Tibial nerve (tissue), 4 donors: Measurements from ENCODE around the gene DPP7. TPM values are rescaled to one million over a fixed set of nuclear protein-coding genes. Genes with fewer than 3 reads are reported as not detected.

Experiments used
- DNase-seq, 2 donors: peaks; one replicate each; pipeline ENCODE4 v3.0.0-alpha.2; 2019; ENCODE audit warnings: low spot score in 2 of 2
- H3K27ac ChIP-seq, 4 donors: fragments of 200-600 bp; sonication (generic) in 3 of 4; one replicate each; pipeline ENCODE4 v1.5.1; 2017 to 2019; ENCODE audit warnings: mild to moderate bottlenecking in 1 of 4
- H3K27me3 ChIP-seq, 2 donors: fragments of 200-600 bp; sonication (generic) in 1 of 2; one replicate each; pipeline versions ENCODE4 v1.5.1 to v1.6.0; 2017 to 2019
- H3K36me3 ChIP-seq, 3 donors: fragments of 200-600 bp; sonication (generic); one replicate each; pipeline ENCODE4 v1.5.1; 2018 to 2019
- H3K4me1 ChIP-seq, 4 donors: fragments of 200-600 bp; sonication (generic) in 3 of 4; one replicate each; pipeline ENCODE4 v1.5.1; 2017 to 2019
- H3K4me3 ChIP-seq, 4 donors: fragments of 200-600 bp; sonication (generic) in 3 of 4; one replicate each; pipeline ENCODE4 v1.5.1; 2017 to 2019; ENCODE audit warnings: mild to moderate bottlenecking in 1 of 4, moderate library complexity in 1 of 4
- H3K9me3 ChIP-seq, 4 donors: fragments of 200-600 bp; sonication (generic) in 3 of 4; one replicate each; pipeline ENCODE4 v1.5.1; 2017 to 2019
- CTCF ChIP-seq, 5 experiments: fragments of 200-600 bp in 3 of 5; fragments of 450-650 bp in 2 of 5; sonication (generic) in 3 of 5; IDR thresholded peaks; one replicate each; pipeline ENCODE4 v1.5.1; 2016 to 2019; ENCODE audit warnings: antibody characterized with exemption in 5 of 5, mild to moderate bottlenecking in 3 of 5, moderate library complexity in 2 of 5
- EP300 ChIP-seq, 2 donors: sonication (generic); formaldehyde crosslinking; IDR thresholded peaks; one replicate each; pipeline ENCODE4 v1.6.1; 2017; ENCODE audit warnings: antibody characterized with exemption in 2 of 2, mild to moderate bottlenecking in 1 of 2
- POLR2A ChIP-seq, 2 donors: fragments of 450-650 bp; IDR thresholded peaks; one replicate each; pipeline ENCODE4 v1.6.1; 2017; ENCODE audit warnings: antibody characterized with exemption in 2 of 2, mild to moderate bottlenecking in 2 of 2, moderate library complexity in 2 of 2
- WGBS, 2 donors: methylation state at CpG; one replicate each; pipeline ENCODE4 v1.1.5; 2018; 5-methylcytosine and 5-hydroxymethylcytosine counted together
- total RNA-seq, 4 donors: library from RNA; depleted of rRNA; stranded (reverse); fragments of >200 nt; gene quantifications; one replicate each; pipeline ENCODE4 v1.1.0, GENCODE V29; 2016

DPP7 gene
- total RNA-seq, 4 donors from 2014 or later: 74.7 to 272 (median 145) TPM

GRCh38 chr9:137070201-137070905, 44.2 kb downstream of the DPP7 start, which contains the start of gene SAPCD2:
TSS of gene SAPCD2 (minus strand) at chr9:137070557. CDS start at chr9:137070460, 97 bp downstream.
- Histone ChIP-seq H3K36me3 (no peaks in the 10 kb centered on the region), H3K4me1 (peaks cover 0 to 31% (median 13%) of the 10 kb centered on the region in 4 donors), H3K27ac (peak within 1 kb of the TSS; percentile 53 to 91 (median 83)), H3K27me3 (peaks cover 0 to 8% of the 10 kb centered on the region in 2 donors), H3K4me3 (peak within 1 kb of the TSS; percentile 17 to 50 (median 31)), H3K9me3 (no peaks in the 10 kb centered on the region)
- peak; percentile 65 to 66 for DNase-seq
- TF ChIP-seq POLR2A (IDR thresholded peaks at IDR 0.05) (peak in 1 of 2 donors; percentile 27), CTCF (IDR thresholded peaks at IDR 0.05) (no peak), EP300 (IDR thresholded peaks at IDR 0.05) (peak in 1 of 2 donors; percentile 12)
- WGBS, 2 donors: 1 to 3% methylated on average over 20 to 38 of the region's 74 CpGs

- no peak for TF ChIP-seq EP300 (IDR thresholded peaks at IDR 0.05)
- no peak for TF ChIP-seq POLR2A (IDR thresholded peaks at IDR 0.05)
- TF ChIP-seq CTCF (IDR thresholded peaks at IDR 0.05): no peak
- peaks cover 0 to 35% (median 13%) of the 10 kb centered on the region in 4 donors for H3K4me1 ChIP-seq
- DNase-seq: no peak
- H3K9me3 ChIP-seq: no peaks in the 10 kb centered on the region
- no peak overlapping the region for H3K27ac ChIP-seq
- peaks cover 0 to 8% of the 10 kb centered on the region in 2 donors for H3K27me3 ChIP-seq
- no peaks in the 10 kb centered on the region for H3K36me3 ChIP-seq
- H3K4me3 ChIP-seq: peak overlapping the region in 1 of 4 donors; percentile 50
- 30 to 37% methylated on average over 3 to 4 of the region's 52 CpGs for WGBS, 2 donors
Observed at GRCh38 chr9:137069508-137070091, 44.9 kb downstream of the DPP7 start.

GRCh38 chr9:137068539-137069507, 45.7 kb downstream of the DPP7 start:
- peaks cover 0 to 42% (median 18%) of the 10 kb centered on the region in 4 donors for H3K4me1 ChIP-seq
- 74 to 77% methylated on average over 8 to 17 of the region's 17 CpGs for WGBS, 2 donors
- no peak overlapping the region for H3K4me3 ChIP-seq
- TF ChIP-seq EP300 (IDR thresholded peaks at IDR 0.05) (no peak), POLR2A (IDR thresholded peaks at IDR 0.05) (no peak), CTCF (IDR thresholded peaks at IDR 0.05) (no peak)
- no peak for DNase-seq
- no peak overlapping the region for H3K27ac ChIP-seq
- H3K9me3 ChIP-seq: no peaks in the 10 kb centered on the region
- peaks cover 0 to 8% of the 10 kb centered on the region in 2 donors for H3K27me3 ChIP-seq
- H3K36me3 ChIP-seq: no peaks in the 10 kb centered on the region

GRCh38 chr9:137067860-137068538, 46.5 kb downstream of the DPP7 start:
- Histone ChIP-seq H3K27me3 (peaks cover 0 to 8% of the 10 kb centered on the region in 2 donors), H3K36me3 (no peaks in the 10 kb centered on the region), H3K9me3 (no peaks in the 10 kb centered on the region), H3K4me1 (peaks cover 0 to 51% (median 20%) of the 10 kb centered on the region in 4 donors), H3K27ac (no peak overlapping the region), H3K4me3 (no peak overlapping the region)
- WGBS, 2 donors: 40 to 57% methylated on average over 8 to 11 of the region's 12 CpGs
- DNase-seq: peak; percentile 55 to 67
- TF ChIP-seq CTCF (IDR thresholded peaks at IDR 0.05) (peak; percentile 74 to 88 (median 82)), POLR2A (IDR thresholded peaks at IDR 0.05) (no peak)
